ENCODE data around the gene KCNK2. TPM values are rescaled to one million over a fixed set of nuclear protein-coding genes. Genes with fewer than 3 reads are reported as not detected.
A peak's percentile ranks its signal among the peaks of the same experiment; 100 is the strongest.

Gene KCNK2
- total and polyA plus RNA-seq, 2 experiments from 2014 or later, result 0.07 to 0.24 TPM

- no peak for TF ChIP-seq ZNF331 (CRISPR knock-in tag; IDR thresholded peaks at IDR 0.05; ENCODE audit: low read depth)
- TF ChIP-seq EZH2phosphoT487 (IDR thresholded peaks at IDR 0.05; ENCODE audit: unreplicated experiment), result no peak
- TF ChIP-seq NANOG (IDR thresholded peaks at IDR 0.05; ENCODE audit: borderline replicate concordance), result no peak
- no peak for TF ChIP-seq ZNF114 (CRISPR knock-in tag; IDR thresholded peaks at IDR 0.05)
These were observed 185.0 kb downstream of the KCNK2 start (continued) for GRCh38 chr1:215267495-215267894.

GRCh38 chr1:215269955-215270354 is 187.4 kb downstream of the KCNK2 start:
- Mint-ChIP-seq H3K27me3 (ENCODE audit: insufficient read depth, low read depth, poor library complexity) (no peaks in the 10 kb centered on the region), H3K27ac (peak overlapping the region; percentile 58; the same call in 1 of the 2 replicates), H3K9me3 (no peaks in the 10 kb centered on the region; the same call in 2 of the 3 replicates), H3K36me3 (ENCODE audit: low read depth) (no peaks in the 10 kb centered on the region), H3K4me1 (peaks cover 5% of the 10 kb centered on the region), H3K4me3 (no peak overlapping the region)
- H3K4me2 ChIP-seq, result no peak overlapping the region
- ATAC-seq (peak; percentile 77), DNase-seq (ENCODE audit: low spot score) (peak; percentile 65)
- peaks cover 5% of the 10 kb centered on the region; the same call in 1 of the 2 replicates for H3K4me1 ChIP-seq (ENCODE audit: insufficient read depth)
- no peaks in the 10 kb centered on the region for H3K36me3 ChIP-seq (ENCODE audit: insufficient read depth)
- no peaks in the 10 kb centered on the region for H3F3A ChIP-seq (replicated peaks; ENCODE audit: low read depth)
- H3K4me3 ChIP-seq, result no peak overlapping the region
- peak overlapping the region; percentile 38; the same call in 1 of the 2 replicates for H2AFZ ChIP-seq
- no peaks in the 10 kb centered on the region for H3K79me2 ChIP-seq (replicated peaks; ENCODE audit: insufficient read depth)
- no peaks in the 10 kb centered on the region for H3K27me3 ChIP-seq (ENCODE audit: insufficient read depth)
- peaks cover 8% of the 10 kb centered on the region; the same call in 1 of the 2 replicates for H3K9me2 ChIP-seq (ENCODE audit: insufficient read depth)
- no peak overlapping the region for H3K27ac ChIP-seq (ENCODE audit: low read depth)
- TF ChIP-seq CREB1 (CRISPR knock-in tag; IDR thresholded peaks at IDR 0.05; ENCODE audit: low read depth) (no peak), ETS1 (IDR thresholded peaks at IDR 0.05) (no peak), CTCF (conservative IDR thresholded peaks at IDR 0.05; ENCODE audit: low read depth in 2 of 2) (peak; percentile 63 to 80)
- H4K20me1 ChIP-seq (replicated peaks; ENCODE audit: insufficient read depth), result no peaks in the 10 kb centered on the region

DNA sequence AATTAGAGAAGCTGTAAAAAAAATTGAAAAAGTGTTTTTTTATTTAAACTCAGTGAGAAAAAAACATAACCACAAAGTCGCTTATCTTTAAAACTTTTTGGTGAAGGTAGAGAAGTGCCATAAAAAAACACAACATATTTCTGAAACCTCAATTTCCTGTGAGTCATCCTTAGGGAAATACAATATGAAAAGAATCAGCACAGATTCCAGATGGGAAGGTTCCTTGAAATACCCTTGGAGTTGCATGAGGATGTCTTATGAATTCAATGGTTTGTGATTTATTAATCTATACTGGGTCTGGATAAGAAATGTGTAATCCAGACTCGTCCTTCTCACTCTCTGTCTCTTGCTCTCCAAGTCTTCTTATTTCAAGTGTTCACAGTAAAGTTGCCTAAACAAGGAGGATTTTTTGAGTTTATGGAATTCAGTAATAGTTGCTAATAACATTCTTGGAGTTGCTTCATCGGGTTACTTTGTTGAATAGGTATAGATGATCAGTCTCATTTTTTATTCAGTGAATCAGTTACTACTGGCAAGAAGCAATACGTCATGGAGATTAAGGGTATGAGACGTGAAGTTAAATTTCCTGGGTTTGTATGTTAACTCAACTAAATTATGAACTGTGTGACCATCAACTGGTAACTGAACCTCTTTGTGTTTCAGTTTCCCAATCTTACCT is 191.4 kb downstream of the KCNK2 start:
- H3K36me3 Mint-ChIP-seq (ENCODE audit: low read depth), result no peaks in the 10 kb centered on the region
- Histone ChIP-seq H2AFZ (no peak overlapping the region), H4K20me1 (replicated peaks; ENCODE audit: insufficient read depth) (no peaks in the 10 kb centered on the region)
- TF ChIP-seq ZNF462 (CRISPR knock-in tag; IDR thresholded peaks at IDR 0.05) (no peak), EZH2phosphoT487 (IDR thresholded peaks at IDR 0.05; ENCODE audit: unreplicated experiment) (no peak), POLR2AphosphoS5 (IDR thresholded peaks at IDR 0.05; ENCODE audit: low read depth) (no peak), NANOG (IDR thresholded peaks at IDR 0.05; ENCODE audit: borderline replicate concordance) (no peak), EZH2 (IDR thresholded peaks at IDR 0.05; ENCODE audit: low read depth, unreplicated experiment) (no peak)

More for the DNA sequence above, 191.4 kb downstream of the KCNK2 start:
- Histone ChIP-seq H3F3A (replicated peaks; ENCODE audit: low read depth) (no peaks in the 10 kb centered on the region), H3K27me3 (ENCODE audit: insufficient read depth) (no peaks in the 10 kb centered on the region), H3K79me2 (replicated peaks; ENCODE audit: insufficient read depth) (no peaks in the 10 kb centered on the region), H3K4me3 (no peak overlapping the region), H3K27ac (ENCODE audit: low read depth) (no peak overlapping the region), H3K4me1 (ENCODE audit: insufficient read depth) (peaks cover 7% of the 10 kb centered on the region; the same call in 1 of the 2 replicates), H3K36me3 (ENCODE audit: insufficient read depth) (no peaks in the 10 kb centered on the region), H3K4me2 (no peak overlapping the region), H3K9me2 (ENCODE audit: insufficient read depth) (peaks cover 3% of the 10 kb centered on the region; the same call in 1 of the 2 replicates)
- 0 out of 2 replicates have a peak overlapping the region, but pooled peaks have one; percentile 31 for H3K27ac Mint-ChIP-seq
- H3K4me3 Mint-ChIP-seq, result no peak overlapping the region
- no peak for DNase-seq (ENCODE audit: low spot score)
- H3K27me3 Mint-ChIP-seq (ENCODE audit: insufficient read depth, low read depth, poor library complexity), result no peaks in the 10 kb centered on the region
- peaks cover 7% of the 10 kb centered on the region for H3K4me1 Mint-ChIP-seq
- no peak for ATAC-seq
- H3K9me3 Mint-ChIP-seq, result no peaks in the 10 kb centered on the region; the same call in 2 of the 3 replicates

All from GM23338 (cell line).